GM18505 (cell line): ENCODE data around the gene B3GNT4.
A peak's percentile ranks its signal among the peaks of the same experiment; 100 is the strongest.
"Not testable (repeated sequence)": the region's sequence is repeated elsewhere in the genome, so short reads cannot be mapped to it uniquely, and the experiment has no call there.

ENCODE experiments used
- ATAC-seq: cut with Tn5 transposase; IDR thresholded peaks from one replicate; pipeline ENCODE4 v1.9.1; 2021; ENCODE audit not compliant: unreplicated experiment
- POLR2A ChIP-seq: IDR thresholded peaks from 4 replicates; pipeline ENCODE4 v1.6.1; 2011; ENCODE audit warnings: borderline replicate concordance; ENCODE audit not compliant: insufficient read depth, insufficient read length; ENCODE audit errors: extremely low read depth

The B3GNT4 gene

DNA sequence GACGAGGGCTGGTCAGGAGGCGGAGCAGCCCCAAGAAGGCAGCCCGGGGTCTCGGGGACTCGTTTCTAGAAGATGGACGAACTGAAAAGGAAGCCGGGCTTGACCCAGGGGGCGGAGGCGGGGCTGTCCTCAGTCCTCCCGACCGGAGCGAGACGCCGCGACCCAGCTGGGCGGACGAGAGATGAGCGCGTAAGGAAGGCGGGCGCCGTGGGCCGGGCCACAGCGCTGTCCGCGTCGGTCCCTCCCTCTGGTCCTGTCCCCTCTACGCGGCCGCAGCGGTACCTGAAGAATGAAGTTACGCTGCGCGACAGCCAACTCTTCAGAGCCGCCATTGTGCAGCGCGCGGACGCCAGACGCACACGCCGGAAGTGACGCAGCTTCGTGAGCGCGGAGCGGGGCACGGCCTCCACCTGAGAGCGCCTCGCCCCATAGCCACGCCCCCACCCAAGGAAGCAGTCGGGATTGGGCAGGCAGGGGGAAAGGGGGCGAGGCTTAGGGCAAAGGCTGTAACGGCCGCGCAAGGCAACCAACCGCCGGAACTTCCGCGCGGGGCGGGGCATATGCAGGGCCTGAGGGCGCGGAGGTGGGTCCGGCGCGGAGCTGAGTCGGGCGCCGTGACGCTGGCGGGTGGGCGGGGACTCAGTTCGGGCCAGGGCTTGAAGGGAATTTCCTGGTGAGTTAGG is 22.3 kb downstream of the B3GNT4 start, which contains the start of gene DIABLO:
Gene DIABLO, minus strand, starts transcription at position 370 of the 683 bp plus-strand sequence. Its CDS starts 38 bp downstream, at position 332.
- ATAC-seq, result peak; percentile 90
- peak; percentile 94 for TF ChIP-seq POLR2A

DNA sequence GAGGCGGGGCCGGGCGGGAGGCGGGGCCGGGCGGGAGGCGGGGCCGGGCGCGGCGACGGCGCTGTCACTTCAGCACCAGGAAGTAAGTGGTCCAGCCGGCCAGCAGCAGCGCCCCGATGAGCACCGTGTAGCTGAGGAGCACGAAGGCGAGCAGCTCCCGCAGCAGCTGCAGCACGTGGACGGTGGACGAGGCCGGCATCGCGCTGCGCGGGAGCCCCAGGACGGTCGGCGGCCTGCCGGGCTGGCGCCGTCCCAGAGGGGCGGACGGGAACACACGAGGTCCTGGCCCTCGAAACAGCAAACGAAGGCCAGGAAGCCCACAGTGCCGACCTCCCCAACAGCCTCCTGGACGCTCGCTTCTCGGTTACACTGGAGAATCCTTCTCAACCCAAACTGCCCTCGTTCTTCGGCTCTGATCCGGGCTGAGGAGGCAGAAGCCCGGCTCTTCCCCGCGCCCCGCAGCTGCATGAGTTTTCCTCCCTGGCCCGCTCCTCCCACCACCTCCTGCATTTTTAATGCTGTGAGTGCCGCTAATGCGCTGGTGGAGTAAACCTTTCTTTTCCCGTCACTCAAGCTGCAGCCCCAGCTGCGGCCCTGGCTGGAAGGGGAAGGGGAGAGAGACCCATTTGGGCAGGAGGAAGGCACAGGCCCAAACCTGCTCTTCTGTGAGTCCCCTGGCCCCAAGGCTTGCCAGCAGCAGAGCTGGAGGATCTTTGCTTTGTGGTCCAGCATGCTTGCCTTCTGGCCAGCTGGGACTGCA is 23.0 kb downstream of the B3GNT4 start:
- ATAC-seq, result no peak
- no peak for TF ChIP-seq POLR2A

DNA sequence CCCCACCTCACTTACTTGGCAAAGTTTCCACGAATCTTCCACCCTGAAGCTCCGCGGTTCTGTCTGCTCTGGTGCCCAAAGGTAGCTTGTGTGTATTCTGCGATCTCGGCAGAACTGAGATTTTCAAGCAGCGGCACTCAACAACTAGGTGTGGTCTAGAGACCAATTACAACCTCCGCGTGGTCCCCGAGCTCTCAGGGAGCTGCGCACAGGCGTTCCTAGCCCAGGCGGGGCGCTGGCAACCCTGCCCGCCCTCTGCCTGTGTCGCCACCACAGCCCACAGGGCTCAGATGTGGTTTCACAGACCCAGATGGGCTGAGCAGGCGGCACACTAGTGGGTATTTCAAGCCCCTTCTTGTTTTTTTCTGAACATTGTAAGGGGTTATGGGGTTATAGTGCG is 23.8 kb downstream of the B3GNT4 start:
- TF ChIP-seq POLR2A, result no peak
- ATAC-seq, result no peak

DNA sequence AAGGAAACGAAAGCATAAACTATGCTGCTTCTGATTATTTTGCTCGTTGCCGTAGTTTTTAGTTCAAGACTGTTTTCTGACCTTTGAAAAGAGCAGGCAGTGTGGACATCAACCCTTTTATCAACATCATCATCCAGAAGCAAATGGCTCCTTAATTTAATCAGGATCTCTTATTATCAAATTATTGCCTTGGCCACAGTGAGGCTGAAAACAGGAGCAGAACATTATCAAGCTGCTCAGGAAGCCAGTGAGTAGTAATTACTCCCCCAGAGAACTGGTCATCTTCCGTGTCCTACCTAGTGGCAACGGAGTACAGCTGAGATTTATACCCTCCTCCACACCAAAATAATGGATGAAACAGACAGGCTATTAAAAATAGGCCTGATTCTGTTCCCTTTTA is 24.6 kb downstream of the B3GNT4 start:
- no peak for TF ChIP-seq POLR2A

DNA sequence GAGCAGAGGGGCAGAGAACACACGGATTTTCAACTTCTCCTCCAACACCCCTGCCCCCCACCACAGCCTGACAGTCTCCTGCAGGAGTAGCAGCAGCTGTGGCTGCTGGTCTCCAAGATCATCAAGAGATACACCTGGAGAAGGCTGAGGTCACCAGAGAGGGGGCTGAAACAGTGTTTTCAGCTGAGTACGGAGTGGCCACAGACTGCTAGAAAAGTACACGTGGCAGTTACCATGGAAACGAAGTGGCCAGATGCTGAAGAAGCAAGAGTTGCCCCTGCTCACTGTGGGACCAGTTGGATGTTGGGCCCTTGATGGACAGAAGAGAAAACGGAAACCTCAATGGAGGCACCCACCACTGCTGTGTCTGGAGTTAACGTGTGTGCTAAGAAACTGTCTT is 27.3 kb downstream of the B3GNT4 start:
- no peak for ATAC-seq

More for the DNA sequence above, 24.6 kb downstream of the B3GNT4 start:
- ATAC-seq, result no peak

DNA sequence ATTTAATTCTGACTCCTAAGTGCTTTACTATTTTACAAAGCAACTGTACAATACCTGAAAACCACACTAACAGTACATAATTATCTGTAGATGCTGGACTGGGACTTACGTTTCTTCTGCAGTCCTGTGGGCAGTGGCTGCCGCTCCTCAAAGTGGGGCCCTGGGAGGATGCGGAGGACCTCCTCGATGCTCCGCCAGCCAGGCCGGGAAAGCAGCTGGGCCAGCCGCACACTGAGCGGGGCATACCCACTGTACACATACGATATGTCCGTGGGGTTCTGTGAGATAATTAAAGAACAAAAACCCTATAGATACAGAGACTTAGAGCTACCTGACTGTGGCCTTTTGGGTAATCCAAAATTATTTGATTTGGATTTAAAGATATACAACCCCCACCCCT is 29.2 kb downstream of the B3GNT4 start:
- no peak for ATAC-seq

More for the DNA sequence above, 27.3 kb downstream of the B3GNT4 start:
- no peak for TF ChIP-seq POLR2A

DNA sequence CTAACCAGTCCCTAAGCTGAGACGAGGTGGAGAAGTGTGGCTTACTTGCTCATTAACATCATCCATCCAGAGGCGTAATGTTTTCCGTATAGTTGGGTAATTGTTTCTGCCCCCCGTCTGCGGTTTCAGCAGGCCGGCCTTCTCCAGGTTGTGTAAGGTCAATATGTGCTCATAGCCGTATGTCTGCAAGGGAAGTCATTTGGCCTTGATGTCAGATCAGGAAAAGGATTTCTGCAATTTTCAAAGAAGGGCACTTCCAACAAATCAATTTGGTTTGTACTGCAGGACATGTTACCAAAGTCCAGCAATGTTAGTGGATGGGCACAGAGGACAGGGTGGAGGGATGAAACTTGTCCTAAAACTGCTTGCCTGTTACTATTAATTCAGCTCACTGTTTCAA is 32.2 kb downstream of the B3GNT4 start:
- ATAC-seq, result no peak
- TF ChIP-seq POLR2A, result no peak

More for the DNA sequence above, 29.2 kb downstream of the B3GNT4 start:
- TF ChIP-seq POLR2A, result no peak

DNA sequence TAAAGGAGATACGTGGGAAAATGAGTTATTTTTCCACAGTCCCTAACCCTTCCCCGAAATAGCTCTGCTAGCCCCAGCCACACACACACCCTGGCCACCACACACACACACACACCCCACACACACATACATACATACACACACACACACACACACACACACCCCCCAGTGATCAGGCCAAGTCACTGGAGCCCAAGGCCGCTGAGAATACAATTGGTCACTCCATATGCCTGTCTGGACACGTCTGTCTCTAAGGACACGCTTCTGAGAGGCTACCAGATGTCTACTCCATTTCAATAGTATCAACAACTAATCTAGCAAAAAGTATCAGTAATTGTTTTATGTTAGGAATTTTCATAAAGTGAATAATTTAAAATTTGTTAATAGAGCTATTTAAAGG is 35.4 kb downstream of the B3GNT4 start:
- no peak for TF ChIP-seq POLR2A
- ATAC-seq, result no peak

DNA sequence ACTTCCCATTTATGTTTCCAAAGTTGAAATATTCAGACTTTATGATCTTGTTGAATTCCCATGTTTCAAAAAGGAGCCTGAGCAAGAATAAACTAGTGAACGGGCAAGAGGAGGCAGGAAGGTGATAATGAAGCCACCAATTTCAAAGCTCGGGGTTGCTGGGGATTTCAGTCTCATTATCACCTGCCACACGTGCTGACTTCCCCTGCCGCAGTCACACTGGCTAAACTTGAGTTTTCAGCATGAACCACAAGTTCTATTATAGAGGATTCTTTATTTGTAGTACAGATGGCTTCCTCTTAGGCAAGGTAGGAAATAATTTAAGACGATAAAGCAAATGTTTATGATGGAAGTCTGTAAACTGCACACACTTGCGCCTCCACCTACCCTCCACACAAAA is 40.5 kb downstream of the B3GNT4 start:
- TF ChIP-seq POLR2A, result no peak
- no peak for ATAC-seq

DNA sequence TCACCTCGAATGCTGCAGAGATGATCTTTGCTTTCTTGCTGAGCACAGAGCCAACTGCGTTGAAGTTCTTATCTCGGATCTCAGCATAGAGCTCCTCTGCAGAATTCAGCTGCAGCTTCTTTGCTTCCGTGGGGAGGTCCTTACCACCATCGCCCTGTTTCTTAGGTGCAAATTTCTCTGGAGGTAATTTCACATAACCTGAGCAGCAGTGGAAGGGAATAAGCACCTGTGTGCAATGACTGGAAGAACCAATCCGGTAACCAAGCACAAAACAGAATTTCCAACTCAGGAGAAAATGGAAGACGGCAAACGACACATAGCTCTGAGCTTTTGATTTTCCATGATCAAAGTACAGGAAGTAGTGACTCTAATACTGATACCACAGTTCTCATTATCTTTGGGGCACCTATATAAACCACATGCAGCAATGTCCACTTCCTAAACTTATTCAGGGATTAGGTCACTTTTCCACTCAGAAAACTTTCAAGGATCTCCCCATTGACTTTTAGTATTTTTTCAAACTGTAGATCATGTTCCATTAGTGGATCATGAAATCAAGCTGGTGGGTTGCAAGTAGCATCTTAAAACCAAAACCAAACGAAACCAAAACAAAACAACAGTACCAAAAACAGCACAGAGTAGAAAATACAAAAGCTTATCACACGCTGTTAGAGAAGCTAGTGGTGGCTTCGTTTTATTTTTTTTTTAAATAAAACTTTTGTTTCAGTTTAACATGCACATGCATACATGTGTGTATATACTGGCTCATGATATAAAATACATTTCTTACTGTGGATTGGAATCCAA is 41.3 kb downstream of the B3GNT4 start:
- no peak for TF ChIP-seq POLR2A
- ATAC-seq, result no peak

DNA sequence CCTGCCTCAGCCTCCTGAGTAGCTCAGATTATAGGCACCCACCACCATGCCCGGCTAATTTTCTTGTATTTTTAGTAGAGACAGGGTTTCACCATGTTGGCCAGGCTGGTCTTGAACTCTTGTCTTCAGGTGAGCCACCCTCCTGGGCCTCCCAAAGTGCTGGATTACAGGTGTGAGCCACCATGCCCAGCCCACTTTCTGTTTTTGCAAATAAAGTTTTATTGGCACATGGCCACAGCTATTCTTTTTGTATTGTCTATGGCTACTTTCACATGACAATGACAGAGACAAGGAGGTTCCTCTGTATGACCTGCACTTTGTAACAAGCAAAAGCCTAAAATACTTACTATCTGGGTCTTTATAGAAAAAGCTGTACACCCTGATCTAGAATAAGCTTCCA is 42.0 kb downstream of the B3GNT4 start:
- no peak for TF ChIP-seq POLR2A

DNA sequence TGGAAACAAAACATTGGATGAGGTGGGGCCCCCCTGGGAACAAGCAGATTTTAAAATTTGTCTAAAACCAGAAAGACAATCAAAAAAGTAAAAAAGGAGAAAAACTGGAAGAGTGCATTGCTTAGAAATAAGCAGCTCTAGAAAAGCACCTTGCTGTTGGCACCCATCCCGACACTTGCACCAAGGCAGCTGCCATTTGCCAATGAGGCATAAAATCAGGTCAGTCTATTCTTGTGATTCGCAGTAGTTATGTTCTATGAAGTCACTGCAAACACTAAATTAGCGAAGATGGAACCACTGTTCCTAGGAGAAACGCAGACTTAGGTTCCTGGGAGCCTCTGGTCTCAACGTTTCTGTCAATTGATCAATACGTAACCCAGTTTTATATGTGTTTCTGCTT is 46.5 kb downstream of the B3GNT4 start:
- TF ChIP-seq POLR2A, result no peak
- no peak for ATAC-seq

More for the DNA sequence above, 42.0 kb downstream of the B3GNT4 start:
- no peak for ATAC-seq

DNA sequence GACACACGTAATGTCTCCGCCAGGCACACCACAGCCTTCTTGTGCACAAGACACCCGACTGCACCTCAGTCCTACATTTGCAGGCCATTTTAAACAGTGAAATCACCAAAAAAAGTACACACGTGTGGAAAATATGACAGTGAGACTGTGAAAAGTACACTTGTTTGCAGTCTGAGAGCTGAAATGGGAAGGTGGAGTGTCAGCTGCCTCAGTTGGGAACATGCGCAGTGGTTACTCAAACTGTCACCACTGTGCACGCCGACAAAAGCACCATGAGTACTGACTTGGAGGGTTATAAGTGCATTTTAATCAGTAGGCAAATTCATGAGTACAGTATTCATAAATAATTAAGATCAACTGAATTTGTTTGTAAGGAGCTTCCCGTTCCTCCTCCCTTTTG is 47.0 kb downstream of the B3GNT4 start:
- TF ChIP-seq POLR2A, result no peak
- no peak for ATAC-seq

DNA sequence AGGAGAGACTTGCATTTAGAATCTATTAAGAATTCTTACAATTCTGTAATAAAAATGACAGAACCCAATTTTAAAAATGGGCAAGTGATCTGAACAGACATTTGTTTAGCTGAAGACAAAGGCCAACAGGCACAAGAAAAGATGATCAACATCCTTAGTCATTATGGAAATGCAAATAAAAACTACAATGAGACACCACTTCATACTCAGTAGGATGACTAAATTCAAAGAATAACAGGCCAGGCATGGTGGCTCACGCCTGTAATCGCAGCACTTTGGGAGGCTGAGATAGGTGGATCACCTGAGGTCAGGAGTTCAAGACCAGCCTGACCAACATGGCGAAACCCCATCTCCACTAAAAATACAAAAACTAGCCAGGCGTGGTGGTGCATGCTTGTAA is 55.0 kb downstream of the B3GNT4 start:
- ATAC-seq, result not testable (repeated sequence)
